Loucy (cell line): ENCODE measurements around the gene IPO4.

ENCODE experiments used
- CTCF ChIP-seq: fragments of 200-600 bp; sonication (generic); conservative IDR thresholded peaks from 2 replicates; pipeline ENCODE4 v1.5.1; 2014; ENCODE audit warnings: mild to moderate bottlenecking, antibody characterized with exemption, low read length
- EZH2phosphoT487 ChIP-seq: fragments of 200-600 bp; IDR thresholded peaks from 2 replicates; pipeline ENCODE4 v1.6.1; 2018; ENCODE audit warnings: antibody characterized with exemption, mild to moderate bottlenecking, moderate library complexity, borderline replicate concordance

GRCh38 chr14:24171422-24172260 is 17.0 kb downstream of the IPO4 start, which contains the start of gene REC8:
- no peak for TF ChIP-seq CTCF
- no peak for TF ChIP-seq EZH2phosphoT487
